GM21367 (cell line): ENCODE data around the gene NR0B1.

Experiments
- ATAC-seq: cut with Tn5 transposase; IDR thresholded peaks from one replicate; pipeline ENCODE4 v1.9.1; 2021; ENCODE audit not compliant: unreplicated experiment

The NR0B1 gene

GRCh38 chrX:30275498-30275897, 33.7 kb downstream of the NR0B1 start:
- no peak for ATAC-seq

- no peak for ATAC-seq
These were observed 38.6 kb downstream of the NR0B1 start for GRCh38 chrX:30270639-30271038.

DNA sequence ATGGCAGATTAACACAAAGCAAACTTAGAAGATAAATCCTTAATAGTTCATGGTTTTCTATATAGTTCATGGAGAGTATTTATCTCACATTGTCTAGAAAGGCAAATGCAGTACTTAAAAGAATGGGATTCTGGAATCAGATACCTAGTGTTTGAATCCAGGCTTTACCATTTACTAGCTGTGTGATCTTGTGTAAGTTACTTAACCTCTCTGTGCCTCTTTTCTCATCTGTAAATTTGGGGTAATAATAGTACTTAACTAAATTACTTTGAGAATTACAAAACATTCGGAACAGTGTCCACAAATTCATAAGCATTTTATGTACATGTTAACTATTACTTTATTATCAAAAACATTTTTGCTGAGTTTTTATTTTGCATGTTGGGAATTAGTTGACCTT, 46.4 kb downstream of the NR0B1 start:
- no peak for ATAC-seq

DNA sequence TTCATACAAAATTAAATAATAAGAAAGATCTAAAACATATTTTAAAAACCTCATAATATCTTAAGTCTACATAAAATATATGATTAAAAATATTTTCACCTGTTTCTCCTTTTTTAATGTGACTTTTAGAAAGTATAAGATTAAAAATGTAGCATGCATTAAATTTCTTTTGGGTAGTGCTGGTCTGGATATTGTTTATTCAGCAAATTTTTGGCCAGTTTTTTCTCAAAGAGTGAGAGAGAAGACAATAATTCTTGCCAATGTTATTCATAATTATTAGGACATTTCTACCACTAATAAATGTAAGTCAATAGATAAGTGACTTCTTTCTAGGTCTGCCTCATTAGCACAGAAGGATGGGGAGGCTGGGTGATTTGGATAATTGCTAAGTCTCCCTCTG, 48.2 kb downstream of the NR0B1 start:
- ATAC-seq = no peak

GRCh38 chrX:30259927-30260326, 49.3 kb downstream of the NR0B1 start:
- no peak for ATAC-seq
